Mammary epithelial cell (primary cell): ENCODE results near the gene HOATZ.

ENCODE experiments used
- EZH2 ChIP-seq: IDR thresholded peaks from 2 replicates; pipeline ENCODE4 v1.6.1; 2012; ENCODE audit warnings: low read length, inconsistent platforms, borderline replicate concordance
- TF ChIP-seq, protein P1 (sequence below), 2 donors: IDR thresholded peaks in 1 of 2; conservative IDR thresholded peaks in 1 of 2; 2 replicates each; pipeline ENCODE4 v1.5.1; 2011 to 2012; ENCODE audit warnings: inconsistent platforms in 2 of 2, low read length in 2 of 2, mild to moderate bottlenecking in 2 of 2, control low read depth in 1 of 2, low read depth in 1 of 2; ENCODE audit not compliant: insufficient read depth in 1 of 2; ENCODE audit errors: extremely low read depth in 1 of 2

DNA sequence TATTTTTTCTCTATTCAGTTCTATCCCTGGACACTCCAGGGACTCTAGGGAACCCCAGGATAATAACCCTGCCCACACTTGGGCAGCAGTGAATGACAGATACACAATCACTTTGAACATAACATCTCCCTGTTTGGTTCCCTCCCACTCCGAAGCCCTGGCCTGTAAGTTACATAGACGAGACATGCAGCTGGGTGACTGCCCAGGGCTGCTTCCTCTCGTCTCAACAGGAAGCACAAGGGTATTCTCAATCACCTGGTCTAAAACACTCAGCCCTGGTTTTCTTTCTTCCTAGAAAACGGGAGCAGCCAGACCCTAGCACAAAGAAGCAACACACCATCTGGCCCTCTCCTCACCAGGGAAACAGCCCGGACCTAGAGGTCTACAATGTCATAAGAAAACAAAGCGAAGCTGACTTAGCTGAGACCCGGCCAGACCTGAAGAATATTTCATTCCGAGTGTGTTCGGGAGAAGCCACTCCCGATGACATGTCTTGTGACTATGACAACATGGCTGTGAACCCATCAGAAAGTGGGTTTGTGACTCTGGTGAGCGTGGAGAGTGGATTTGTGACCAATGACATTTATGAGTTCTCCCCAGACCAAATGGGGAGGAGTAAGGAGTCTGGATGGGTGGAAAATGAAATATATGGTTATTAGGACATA, 45.4 kb downstream of the HOATZ start:
- no peak for TF ChIP-seq EZH2
- TF ChIP-seq, protein P1, sequence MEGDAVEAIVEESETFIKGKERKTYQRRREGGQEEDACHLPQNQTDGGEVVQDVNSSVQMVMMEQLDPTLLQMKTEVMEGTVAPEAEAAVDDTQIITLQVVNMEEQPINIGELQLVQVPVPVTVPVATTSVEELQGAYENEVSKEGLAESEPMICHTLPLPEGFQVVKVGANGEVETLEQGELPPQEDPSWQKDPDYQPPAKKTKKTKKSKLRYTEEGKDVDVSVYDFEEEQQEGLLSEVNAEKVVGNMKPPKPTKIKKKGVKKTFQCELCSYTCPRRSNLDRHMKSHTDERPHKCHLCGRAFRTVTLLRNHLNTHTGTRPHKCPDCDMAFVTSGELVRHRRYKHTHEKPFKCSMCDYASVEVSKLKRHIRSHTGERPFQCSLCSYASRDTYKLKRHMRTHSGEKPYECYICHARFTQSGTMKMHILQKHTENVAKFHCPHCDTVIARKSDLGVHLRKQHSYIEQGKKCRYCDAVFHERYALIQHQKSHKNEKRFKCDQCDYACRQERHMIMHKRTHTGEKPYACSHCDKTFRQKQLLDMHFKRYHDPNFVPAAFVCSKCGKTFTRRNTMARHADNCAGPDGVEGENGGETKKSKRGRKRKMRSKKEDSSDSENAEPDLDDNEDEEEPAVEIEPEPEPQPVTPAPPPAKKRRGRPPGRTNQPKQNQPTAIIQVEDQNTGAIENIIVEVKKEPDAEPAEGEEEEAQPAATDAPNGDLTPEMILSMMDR (conservative IDR thresholded peaks at IDR 0.05 in 1 of 2, IDR thresholded peaks at IDR 0.05 in 1 of 2; ENCODE audit: extremely low read depth in 1 of 2, insufficient read depth in 1 of 2, low read depth in 1 of 2, low read length in 2 of 2), result no peak
